Endothelial cell of umbilical vein (primary cell): ENCODE data around the gene DNAH3. TPM values are rescaled to one million over a fixed set of nuclear protein-coding genes. Genes with fewer than 3 reads are reported as not detected.

Experiments used
- BruUV-seq: library from RNA; stranded (reverse); fragments of 400-500 nt; replicated peaks from 2 replicates; lab custom pipeline; 2021; lab: Mats Ljungman, UMichigan
- CTCF ChIA-PET: fragments of 300-600, 350-600 bp; sonication (Branson Sonifier 250); formaldehyde crosslinking; loops from one replicate; lab custom pipeline; 2021; ENCODE audit warnings: antibody characterized with exemption, inconsistent platforms; lab: Charles Lee
- POLR2A ChIA-PET: fragments of 300-600, 350-600 bp; sonication (Branson Sonifier 250); formaldehyde crosslinking; loops from one replicate; lab custom pipeline; 2021; ENCODE audit warnings: antibody characterized with exemption, inconsistent platforms; lab: Charles Lee
- DNase-seq: peaks from one replicate; pipeline ENCODE4 v3.0.0-alpha.2; 2011; ENCODE audit warnings: low read depth, low spot score
- FAIRE-seq: peaks from 2 replicates; lab custom pipeline; 2011; peaks lifted over from hg19 to GRCh38; lab: Jason Lieb, UNC
- H2AFZ ChIP-seq: 2 replicates; pipeline ENCODE4 v1.6.0; 2012; ENCODE audit warnings: low read depth, low read length, control low read depth, inconsistent platforms
- H3K27ac ChIP-seq: 2 replicates; pipeline ENCODE4 v1.5.1; 2011; ENCODE audit warnings: low read depth, mild to moderate bottlenecking, control low read depth, low read length, moderate library complexity; ENCODE audit not compliant: insufficient read depth
- H3K27me3 ChIP-seq, 2 experiments: 2 replicates each; pipeline versions ENCODE4 v1.6.0 to v1.6.1; 2011; ENCODE audit warnings: low read length in 2 of 2, mixed read lengths in 1 of 2; ENCODE audit not compliant: control insufficient read depth in 2 of 2, insufficient read depth in 2 of 2
- H3K36me3 ChIP-seq, 2 experiments: 2 replicates in 1 of 2; 3 replicates in 1 of 2; pipeline ENCODE4 v1.5.1; 2011; ENCODE audit warnings: low read length in 2 of 2, mild to moderate bottlenecking in 1 of 2, moderate library complexity in 1 of 2; ENCODE audit not compliant: control insufficient read depth in 2 of 2, insufficient read depth in 2 of 2; ENCODE audit errors: extremely low read depth in 1 of 2
- H3K4me1 ChIP-seq: 3 replicates; pipeline ENCODE4 v1.5.1; 2011; ENCODE audit warnings: mild to moderate bottlenecking, low read length; ENCODE audit not compliant: control insufficient read depth, insufficient read depth; ENCODE audit errors: extremely low read depth
- H3K4me2 ChIP-seq: 2 replicates; pipeline ENCODE4 v1.6.1; 2011; ENCODE audit warnings: low read length, control low read depth, mixed read lengths; ENCODE audit not compliant: insufficient read depth
- H3K4me3 ChIP-seq, 3 experiments: fragments of 200-600 bp in 1 of 3; sonication (generic), shearing (Covaris generic) in 1 of 3; replicated peaks in 1 of 3; 2 replicates each; pipeline ENCODE4 v1.5.1; 2011 to 2016; ENCODE audit warnings: control low read depth in 3 of 3, low read length in 3 of 3, mild to moderate bottlenecking in 2 of 3, inconsistent platforms in 1 of 3, low read depth in 1 of 3, moderate library complexity in 1 of 3; ENCODE audit not compliant: insufficient read depth in 1 of 3
- H3K79me2 ChIP-seq: 2 replicates; pipeline ENCODE4 v1.6.0; 2012; ENCODE audit warnings: low read length, inconsistent platforms; ENCODE audit not compliant: control insufficient read depth, insufficient read depth
- H3K9ac ChIP-seq: replicated peaks from 2 replicates; pipeline ENCODE3; 2011; ENCODE audit warnings: low read length, control low read depth; ENCODE audit not compliant: insufficient read depth; ENCODE audit errors: extremely low read depth
- H3K9me1 ChIP-seq: replicated peaks from 3 replicates; pipeline ENCODE4 v1.6.0; 2011; ENCODE audit warnings: mild to moderate bottlenecking, low read length; ENCODE audit not compliant: control insufficient read depth, insufficient read depth; ENCODE audit errors: extremely low read depth
- H3K9me3 ChIP-seq: replicated peaks from 2 replicates; pipeline ENCODE4 v1.5.1; 2012; ENCODE audit warnings: low read length, inconsistent platforms; ENCODE audit not compliant: control insufficient read depth, insufficient read depth
- H4K20me1 ChIP-seq: replicated peaks from 2 replicates; pipeline ENCODE3; 2011; ENCODE audit warnings: mild to moderate bottlenecking, low read length; ENCODE audit not compliant: control insufficient read depth, insufficient read depth; ENCODE audit errors: extremely low read depth
- EZH2 ChIP-seq: IDR thresholded peaks from 2 replicates; pipeline ENCODE4 v1.6.1; 2012; ENCODE audit warnings: borderline replicate concordance, low read depth, mild to moderate bottlenecking, moderate library complexity, low read length, inconsistent platforms; ENCODE audit not compliant: severe bottlenecking
- FOS ChIP-seq: IDR thresholded peaks from 2 replicates; pipeline ENCODE4 v1.6.1; 2011; ENCODE audit warnings: mild to moderate bottlenecking, low read length, moderate library complexity, borderline replicate concordance; ENCODE audit not compliant: insufficient read depth
- GATA2 ChIP-seq: IDR thresholded peaks from 2 replicates; pipeline ENCODE4 v1.7.0; 2011; ENCODE audit warnings: low read depth, mild to moderate bottlenecking, moderate library complexity, mixed read lengths, low read length; ENCODE audit not compliant: insufficient read length, insufficient read depth
- JUN ChIP-seq: IDR thresholded peaks from 2 replicates; pipeline ENCODE4 v1.6.1; 2011; ENCODE audit warnings: borderline replicate concordance, low read depth; ENCODE audit not compliant: insufficient read length, insufficient read depth
- MYC ChIP-seq: IDR thresholded peaks from one replicate; pipeline ENCODE4 v1.6.1; 2011; ENCODE audit warnings: mild to moderate bottlenecking, low read depth, low read length
- POLR2A ChIP-seq: IDR thresholded peaks from 2 replicates; pipeline ENCODE4 v1.6.1; 2012; ENCODE audit warnings: low read depth, mild to moderate bottlenecking, control low read depth, low read length
- POLR2AphosphoS5 ChIP-seq: IDR thresholded peaks from 2 replicates; pipeline ENCODE4 v1.6.1; 2012; ENCODE audit warnings: low read depth, mild to moderate bottlenecking, control low read depth, low read length, moderate library complexity; ENCODE audit not compliant: insufficient read depth
- dilution Hi-C: fragments of 300-500 bp; cut with MboI; formaldehyde crosslinking; loops from one replicate; pipeline ENCODE4 v1.15.0; 2019; ENCODE audit warnings: low sequenced_read_pairs; ENCODE audit not compliant: extremely low pct_ligation_motif_present
- intact Hi-C: fragments of 100-400 bp; cut with micrococcal nuclease; formaldehyde crosslinking; loops from one replicate; pipeline ENCODE4 v1.10.0; 2022
- polyA plus RNA-seq, 4 experiments: library from polyadenylated mRNA; depleted of rRNA in 3 of 4; stranded (reverse) in 3 of 4; unstranded in 1 of 4; fragments of >200 nt; gene quantifications; 2 replicates each; pipeline versions ENCODE4 v1.2.1 to v1.2.3, GENCODE V29; 2011 to 2012; ENCODE audit warnings: missing spikeins in 1 of 4
- total RNA-seq: library from RNA; stranded (reverse); gene quantifications from 2 replicates; pipeline ENCODE4 v1.2.3, GENCODE V29; 2021
- TF ChIP-seq, protein P1 (sequence below): IDR thresholded peaks from 2 replicates; pipeline ENCODE4 v1.6.1; 2011; ENCODE audit not compliant: insufficient read depth, insufficient read length
- TF ChIP-seq, protein P2 (sequence below), 2 donors: IDR thresholded peaks; 1 replicate in 1 of 2; 2 replicates in 1 of 2; pipeline ENCODE4 v1.5.1; 2011; ENCODE audit warnings: low read length in 2 of 2, mild to moderate bottlenecking in 2 of 2, moderate library complexity in 2 of 2, control low read depth in 1 of 2, inconsistent platforms in 1 of 2, low read depth in 1 of 2; ENCODE audit not compliant: insufficient read depth in 1 of 2; ENCODE audit errors: extremely low read depth in 1 of 2

DNAH3 gene
- total and polyA plus RNA-seq, 2 donors (not counting 3 experiments of a cell fraction or from before 2014, with no cell fraction given) = not detected

DNA sequence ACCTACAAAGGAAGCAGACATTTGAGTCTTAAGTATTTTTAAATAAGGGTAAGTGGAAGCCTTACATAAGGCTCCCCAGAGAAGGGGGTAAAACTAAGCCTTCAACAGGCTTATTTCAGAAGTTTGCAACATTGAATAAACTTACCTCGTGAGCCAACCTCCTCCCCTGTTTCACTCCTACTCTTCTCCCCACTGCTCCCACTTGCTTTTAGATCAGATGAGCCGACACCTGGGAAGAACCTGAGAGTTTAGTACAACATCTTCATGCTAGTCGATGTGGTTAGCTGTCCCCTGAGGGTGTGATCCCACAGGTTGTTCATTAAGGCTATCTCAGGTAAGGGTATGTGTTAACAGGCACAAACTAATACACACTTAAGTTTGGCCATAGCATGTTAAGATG is 47.0 kb upstream of the DNAH3 start:
- Histone ChIP-seq H3K4me1 (no peaks in the 10 kb centered on the region), H3K27me3 (peaks cover 7 to 10% of the 10 kb centered on the region in 2 experiments), H3K4me2 (no peak overlapping the region), H3K27ac (no peak overlapping the region), H3K9me3 (no peaks in the 10 kb centered on the region), H3K4me3 (no peak overlapping the region), H2AFZ (no peak overlapping the region), H3K9ac (no peak overlapping the region), H3K9me1 (no peaks in the 10 kb centered on the region), H3K36me3 (no peaks in the 10 kb centered on the region), H3K79me2 (no peaks in the 10 kb centered on the region), H4K20me1 (no peaks in the 10 kb centered on the region)
- intact Hi-C loops = no loop called here
- POLR2A ChIA-PET = no interaction called here
- no TSS peak for BruUV-seq
- dilution Hi-C loops = no loop called here
- TF ChIP-seq POLR2A (no peak), EZH2 (no peak), POLR2AphosphoS5 (no peak), FOS (no peak), GATA2 (no peak), MYC (no peak), JUN (no peak)
- TF ChIP-seq, protein P1, sequence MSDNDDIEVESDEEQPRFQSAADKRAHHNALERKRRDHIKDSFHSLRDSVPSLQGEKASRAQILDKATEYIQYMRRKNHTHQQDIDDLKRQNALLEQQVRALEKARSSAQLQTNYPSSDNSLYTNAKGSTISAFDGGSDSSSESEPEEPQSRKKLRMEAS = no peak
- TF ChIP-seq, protein P2, sequence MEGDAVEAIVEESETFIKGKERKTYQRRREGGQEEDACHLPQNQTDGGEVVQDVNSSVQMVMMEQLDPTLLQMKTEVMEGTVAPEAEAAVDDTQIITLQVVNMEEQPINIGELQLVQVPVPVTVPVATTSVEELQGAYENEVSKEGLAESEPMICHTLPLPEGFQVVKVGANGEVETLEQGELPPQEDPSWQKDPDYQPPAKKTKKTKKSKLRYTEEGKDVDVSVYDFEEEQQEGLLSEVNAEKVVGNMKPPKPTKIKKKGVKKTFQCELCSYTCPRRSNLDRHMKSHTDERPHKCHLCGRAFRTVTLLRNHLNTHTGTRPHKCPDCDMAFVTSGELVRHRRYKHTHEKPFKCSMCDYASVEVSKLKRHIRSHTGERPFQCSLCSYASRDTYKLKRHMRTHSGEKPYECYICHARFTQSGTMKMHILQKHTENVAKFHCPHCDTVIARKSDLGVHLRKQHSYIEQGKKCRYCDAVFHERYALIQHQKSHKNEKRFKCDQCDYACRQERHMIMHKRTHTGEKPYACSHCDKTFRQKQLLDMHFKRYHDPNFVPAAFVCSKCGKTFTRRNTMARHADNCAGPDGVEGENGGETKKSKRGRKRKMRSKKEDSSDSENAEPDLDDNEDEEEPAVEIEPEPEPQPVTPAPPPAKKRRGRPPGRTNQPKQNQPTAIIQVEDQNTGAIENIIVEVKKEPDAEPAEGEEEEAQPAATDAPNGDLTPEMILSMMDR (IDR thresholded peaks at IDR 0.05; ENCODE audit: extremely low read depth in 1 of 2, insufficient read depth in 1 of 2, low read depth in 1 of 2, low read length in 2 of 2) = no peak
- DNase-seq (no peak), FAIRE-seq (no peak)
- CTCF ChIA-PET = interaction anchor here (1.3 kb wide), 1 partner anchor 9 kb away, joined by 3 read pairs; no protein-coding TSS in a partner anchor
